ENCODE data around the gene EPB41. TPM values are rescaled to one million over a fixed set of nuclear protein-coding genes. Genes with fewer than 3 reads are reported as not detected.
"Not testable (repeated sequence)": the region's sequence is repeated elsewhere in the genome, so short reads cannot be mapped to it uniquely, and the experiment has no call there.

Gene EPB41
- total RNA-seq, 1 donor from 2014 or later = 33.0 TPM

DNA sequence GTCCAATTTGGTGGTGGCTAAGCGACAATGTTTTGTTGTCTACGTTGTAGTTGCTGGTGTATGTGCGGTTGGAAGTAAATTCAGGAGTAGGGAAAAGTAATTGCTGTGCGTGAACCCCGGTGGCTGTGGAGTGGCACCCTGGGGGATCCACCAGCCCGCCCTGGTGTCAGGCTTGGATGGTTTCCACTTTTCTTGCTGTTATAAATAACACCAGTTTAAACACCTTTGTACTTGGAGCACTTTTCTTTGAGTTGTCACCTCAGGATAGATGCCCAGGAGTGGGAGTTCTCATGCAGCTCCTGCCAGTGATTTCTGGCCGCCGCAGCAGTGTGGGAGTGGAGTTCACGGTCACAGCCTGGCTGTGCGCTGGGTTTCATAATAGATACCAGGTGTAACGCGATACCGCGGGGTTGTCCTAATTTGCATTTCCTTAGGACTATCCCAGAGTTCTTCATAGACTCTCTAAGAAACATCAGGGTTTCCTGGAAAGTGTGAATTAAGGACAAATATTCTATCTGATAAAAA, 222.1 kb downstream of the EPB41 start:
- peak; percentile 43 for ATAC-seq

DNA sequence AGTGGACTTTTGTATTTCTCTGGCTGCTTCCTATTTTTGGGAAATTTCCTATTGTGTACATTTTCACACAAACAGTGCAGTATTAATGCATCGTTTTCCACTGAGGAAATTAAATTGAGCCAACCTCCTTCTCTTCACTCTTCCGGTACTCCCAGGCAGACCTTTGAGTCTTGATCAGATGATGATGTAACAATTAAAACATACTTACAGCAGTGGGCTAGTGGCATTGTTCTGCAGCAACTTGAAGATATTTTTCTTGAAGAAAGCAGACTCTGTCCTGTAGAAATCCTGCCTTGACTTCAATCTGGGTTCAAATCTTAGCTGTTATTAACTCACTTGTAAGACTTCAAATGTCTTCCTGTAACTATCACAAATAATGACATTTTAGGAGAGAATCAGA, 228.3 kb downstream of the EPB41 start:
- no peak for ATAC-seq

DNA sequence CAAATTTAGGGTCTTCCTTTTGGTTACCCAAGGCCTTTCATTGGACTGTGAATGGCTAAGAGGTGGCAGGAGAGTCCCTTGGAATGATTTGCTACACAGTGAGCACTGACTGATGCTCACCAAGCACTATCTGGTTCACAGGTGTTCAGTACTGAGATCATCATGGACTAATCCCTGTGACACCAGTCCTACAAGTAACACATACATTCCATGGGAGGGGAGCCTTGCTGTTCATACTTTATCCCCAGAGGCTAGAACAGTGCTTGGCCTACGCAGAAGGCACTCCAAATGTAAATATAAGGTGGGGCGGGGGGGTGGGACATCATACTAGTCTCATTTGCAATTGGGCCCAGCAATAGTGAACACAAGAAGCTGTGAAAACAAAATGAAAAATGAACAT, 229.8 kb downstream of the EPB41 start:
- peak; percentile 82 for ATAC-seq

DNA sequence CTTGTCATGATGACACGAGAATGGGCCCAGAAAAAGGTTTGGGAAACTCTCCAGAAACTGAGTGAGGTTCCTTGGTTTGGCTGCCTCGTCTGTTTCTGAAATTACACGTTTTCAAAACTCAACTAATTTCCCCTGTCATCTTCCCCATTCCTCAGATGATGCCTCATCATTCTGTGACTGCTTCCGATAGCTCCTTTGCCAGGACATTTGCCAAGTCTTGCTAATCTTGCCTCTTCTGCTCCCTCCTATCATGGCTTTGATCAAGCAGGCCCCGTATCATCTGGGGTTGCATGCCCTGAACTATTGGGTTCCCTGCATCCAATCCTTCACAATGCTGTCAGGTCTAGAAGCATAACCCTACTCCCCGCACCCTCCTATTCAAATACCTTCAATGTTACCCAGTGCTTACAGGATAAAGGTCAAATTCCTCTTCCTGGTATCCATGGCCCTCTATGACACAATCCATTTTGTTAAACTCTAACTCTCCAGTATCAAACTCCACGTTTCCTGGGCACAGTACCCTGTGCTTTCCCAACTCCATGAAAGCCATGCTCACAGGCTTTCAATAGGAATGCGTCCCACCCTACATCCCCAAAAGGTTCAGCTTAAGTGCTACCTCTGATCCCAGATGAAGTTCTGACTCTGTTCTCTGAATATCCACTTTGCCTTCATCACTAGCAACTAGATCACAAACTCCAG, 231.5 kb downstream of the EPB41 start:
- peak; percentile 24 for ATAC-seq

DNA sequence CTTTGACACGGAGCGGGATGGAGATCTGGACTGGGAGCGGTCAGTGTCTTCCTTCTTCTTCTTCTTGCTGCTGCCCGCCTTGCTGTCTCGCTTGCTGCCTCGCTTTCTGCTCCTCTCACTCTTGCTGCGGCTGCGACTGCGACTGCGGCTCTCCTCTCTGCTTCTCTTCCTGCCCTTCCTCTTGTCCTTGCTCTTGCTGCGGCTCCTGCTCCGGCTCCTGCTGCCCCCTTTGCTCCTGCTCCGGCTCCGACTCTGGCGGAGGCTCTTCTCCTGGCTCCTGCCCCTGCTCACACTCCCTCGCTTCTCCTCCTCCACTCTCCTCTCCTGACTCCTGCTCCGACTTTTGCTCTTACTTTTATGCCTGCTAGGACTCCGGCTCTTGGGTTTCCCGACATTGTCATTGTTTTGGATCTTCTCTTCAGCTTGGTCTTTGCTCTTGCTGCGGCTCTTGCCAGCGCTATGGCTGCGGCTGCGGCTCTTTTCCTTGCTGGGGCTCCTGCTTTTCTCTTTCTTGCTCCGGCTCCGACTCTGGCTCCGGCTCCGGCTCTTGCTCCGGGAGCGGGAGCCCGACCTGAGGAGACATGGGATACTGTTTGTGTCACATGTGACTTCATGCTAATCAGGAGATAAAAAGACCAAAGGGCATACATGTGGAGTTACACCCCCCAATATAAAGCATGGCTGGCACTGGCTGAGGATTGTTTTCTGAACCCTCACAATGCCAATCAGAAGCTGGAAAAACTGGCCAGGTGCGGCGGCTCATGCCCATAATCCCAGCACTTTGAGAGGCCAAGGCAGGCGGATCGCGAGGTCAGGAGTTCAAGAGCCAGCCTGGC, 234.5 kb downstream of the EPB41 start:
- ATAC-seq = no peak

DNA sequence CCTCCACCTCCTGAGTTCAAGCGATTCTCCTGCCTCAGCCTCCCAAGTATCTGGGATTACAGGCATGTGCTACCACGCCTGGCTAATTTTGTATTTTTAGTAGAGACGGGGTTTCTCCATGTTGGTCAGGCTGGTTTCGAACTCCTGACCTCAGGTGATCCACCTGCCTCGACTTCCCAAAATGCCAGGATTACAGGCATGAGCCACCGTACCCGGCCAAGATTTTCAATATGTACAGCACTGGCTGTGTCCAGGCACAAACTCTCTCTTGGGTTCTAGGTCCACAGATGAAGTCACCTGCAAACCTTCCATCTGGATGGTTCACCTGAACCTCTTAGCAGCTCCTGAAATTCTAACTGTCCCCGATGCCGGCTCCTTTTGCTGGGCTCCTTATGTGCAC, 236.0 kb downstream of the EPB41 start:
- ATAC-seq = not testable (repeated sequence)

DNA sequence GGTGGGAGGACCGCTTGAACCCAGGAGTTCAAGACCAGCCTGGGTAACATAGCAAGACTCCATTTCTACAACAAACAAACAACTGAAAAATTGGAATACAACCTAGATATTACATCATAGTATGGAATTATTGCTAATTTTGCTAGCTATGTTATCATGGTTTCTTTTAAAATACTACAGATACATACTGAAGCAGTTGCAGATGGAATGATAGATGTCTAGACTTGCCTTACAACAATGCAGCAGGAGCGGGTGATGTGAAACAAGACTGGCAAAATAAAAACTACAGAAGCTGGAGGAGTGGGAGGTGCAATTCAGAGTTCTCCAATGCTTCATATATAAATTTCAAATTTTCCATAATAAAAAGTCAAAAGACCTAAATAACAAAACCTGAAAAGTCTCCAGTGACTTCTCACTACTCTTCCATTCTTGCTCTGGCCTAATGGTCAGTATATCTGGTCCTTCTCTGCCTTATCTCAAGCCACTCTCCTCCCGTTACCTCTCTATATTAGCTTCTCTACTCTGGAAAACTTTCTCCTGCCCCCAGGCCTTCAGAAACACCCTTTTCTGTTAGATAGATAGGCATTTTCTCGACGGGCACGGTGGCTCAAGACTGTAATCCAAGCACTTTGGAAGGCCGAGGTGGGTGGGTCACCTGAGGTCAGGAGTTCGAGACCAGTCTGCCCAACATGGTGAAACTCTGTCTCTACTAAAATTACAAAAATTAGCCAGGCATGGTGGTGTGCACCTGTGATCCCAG, 237.9 kb downstream of the EPB41 start:
- ATAC-seq = no peak

DNA sequence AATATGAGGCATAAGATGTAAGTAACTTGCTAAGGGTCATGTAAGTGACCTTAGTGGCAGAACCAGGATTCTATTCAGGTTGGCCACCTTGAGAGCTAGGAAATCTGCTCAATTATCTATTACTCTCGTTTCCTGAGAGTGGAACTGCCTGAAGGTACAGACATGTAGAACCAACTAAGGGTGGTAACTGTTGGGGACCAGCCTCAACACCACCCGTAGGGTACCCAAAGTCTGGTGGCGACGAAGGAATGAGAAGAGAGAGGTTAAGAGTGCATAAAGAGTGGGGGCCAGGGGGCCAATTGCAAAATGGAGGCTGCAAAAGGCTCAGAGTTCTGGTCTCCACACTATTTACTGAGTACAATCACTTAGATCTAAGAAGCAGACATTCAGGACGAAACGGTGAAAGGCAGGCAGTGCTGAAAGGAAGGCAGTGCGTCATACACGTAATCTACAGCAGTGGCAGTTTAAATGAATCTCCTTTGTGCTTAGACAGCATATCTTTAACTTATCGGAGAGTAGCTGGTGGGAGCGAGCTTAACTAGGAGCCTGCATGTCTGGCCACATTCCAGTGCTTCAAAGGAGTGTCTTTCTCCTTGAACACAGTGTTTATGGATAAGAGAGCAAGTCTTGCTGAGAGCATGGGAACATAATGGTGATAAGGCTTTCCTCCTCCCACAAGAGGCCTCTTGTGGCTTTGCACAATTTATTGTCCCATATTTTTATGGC, 242.3 kb downstream of the EPB41 start:
- ATAC-seq = no peak

DNA sequence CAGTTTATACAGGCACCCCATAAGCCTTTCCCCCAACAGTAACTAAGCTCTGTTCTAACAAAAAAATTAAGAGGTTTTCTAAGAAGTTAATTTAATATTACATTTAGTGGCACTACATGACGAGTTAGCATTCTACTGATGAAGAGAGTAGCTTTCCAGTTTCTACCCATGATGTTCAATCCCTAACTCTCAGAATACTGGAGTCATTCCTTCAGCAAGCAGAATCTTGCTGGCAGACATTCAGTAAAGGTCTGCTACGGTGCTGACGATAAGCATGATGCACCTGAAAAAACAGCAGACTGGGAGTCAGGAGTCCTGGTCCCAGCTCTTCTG, 242.9 kb downstream of the EPB41 start:
- no peak for ATAC-seq

DNA sequence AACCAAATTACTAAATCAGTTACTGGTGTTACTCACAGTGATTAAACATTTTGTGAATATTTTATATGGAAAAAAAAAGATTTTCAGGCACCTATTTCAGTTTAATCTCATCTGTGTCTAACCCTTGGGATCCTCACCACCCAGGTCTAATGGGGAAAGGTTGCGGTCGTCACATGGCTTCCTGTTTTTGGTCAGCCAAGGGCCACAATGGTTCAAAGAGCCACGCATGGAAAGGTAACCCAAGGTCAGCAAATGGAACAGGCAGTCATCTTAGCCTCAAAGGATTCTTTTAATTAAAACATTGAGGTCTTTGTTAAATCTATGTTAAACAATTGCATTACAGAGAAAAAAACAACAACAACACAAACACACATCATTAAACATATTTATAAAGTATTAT, 245.4 kb downstream of the EPB41 start:
- ATAC-seq = no peak

DNA sequence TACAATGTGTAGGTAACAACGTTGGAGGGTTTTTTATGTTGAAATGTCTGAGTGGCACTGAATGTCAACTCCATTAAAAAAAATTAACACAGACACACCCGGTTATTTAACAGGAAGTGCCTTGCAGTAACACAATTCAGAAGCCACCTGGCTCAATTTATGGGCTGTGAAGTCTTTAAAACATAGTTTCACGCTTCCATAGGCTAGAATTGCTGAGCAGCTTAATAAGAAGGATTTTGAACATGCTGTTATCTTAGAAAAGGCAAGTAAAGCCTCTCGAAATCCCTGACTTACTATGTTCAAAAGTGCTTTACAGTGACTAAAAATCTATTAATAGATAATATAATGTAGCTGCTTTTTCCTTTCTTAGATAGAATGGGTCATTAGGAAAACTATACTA, 247.7 kb downstream of the EPB41 start:
- no peak for ATAC-seq

DNA sequence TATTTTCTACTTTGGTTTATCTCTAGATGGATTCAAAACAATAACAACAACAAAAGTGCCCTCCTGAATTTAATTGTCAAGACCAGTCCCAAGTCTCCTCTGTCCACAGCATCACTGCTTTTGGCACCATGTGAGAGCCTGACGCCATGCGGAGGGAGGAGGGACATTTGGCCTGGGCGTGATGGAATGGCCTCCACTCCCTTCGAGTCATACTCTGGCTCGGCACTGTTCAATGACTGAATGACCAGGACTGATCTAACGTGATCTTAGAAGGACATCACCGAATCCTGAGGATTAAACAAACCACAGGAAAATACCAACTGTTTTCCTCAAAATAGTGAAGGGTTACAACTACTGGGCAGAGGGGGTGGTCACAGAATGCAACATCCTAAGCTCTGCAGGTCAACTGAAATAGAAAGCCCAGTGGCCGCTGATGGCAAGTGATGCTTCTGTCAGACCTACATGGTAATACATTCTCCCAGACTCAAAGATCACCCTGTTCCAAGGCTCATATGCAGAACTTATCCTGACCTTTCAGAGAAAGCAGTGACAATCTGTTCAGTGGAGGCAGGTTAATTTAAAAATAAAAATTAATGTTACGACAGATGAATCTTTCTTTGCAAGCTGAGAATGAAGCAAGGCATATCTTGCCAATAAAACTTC, 248.2 kb downstream of the EPB41 start:
- peak; percentile 72 for ATAC-seq

DNA sequence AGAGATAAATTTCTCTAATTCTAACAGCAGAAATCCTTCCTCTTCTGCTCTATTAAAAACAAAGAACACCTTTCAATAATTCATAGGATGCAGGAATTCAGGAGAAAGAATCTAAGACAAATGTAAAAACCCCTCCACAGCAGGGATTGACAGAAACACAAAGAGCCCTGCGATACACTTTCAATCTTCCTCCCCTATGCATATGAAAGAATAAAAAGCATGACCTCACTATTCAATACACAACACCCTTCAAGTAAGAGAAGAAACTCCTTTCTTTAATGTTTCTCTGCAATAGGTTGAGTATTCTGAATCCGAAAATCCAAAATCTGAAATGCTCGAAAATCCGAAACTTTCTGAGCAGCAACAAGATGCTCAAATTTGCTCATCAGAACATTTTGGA, 250.2 kb downstream of the EPB41 start:
- no peak for ATAC-seq

DNA sequence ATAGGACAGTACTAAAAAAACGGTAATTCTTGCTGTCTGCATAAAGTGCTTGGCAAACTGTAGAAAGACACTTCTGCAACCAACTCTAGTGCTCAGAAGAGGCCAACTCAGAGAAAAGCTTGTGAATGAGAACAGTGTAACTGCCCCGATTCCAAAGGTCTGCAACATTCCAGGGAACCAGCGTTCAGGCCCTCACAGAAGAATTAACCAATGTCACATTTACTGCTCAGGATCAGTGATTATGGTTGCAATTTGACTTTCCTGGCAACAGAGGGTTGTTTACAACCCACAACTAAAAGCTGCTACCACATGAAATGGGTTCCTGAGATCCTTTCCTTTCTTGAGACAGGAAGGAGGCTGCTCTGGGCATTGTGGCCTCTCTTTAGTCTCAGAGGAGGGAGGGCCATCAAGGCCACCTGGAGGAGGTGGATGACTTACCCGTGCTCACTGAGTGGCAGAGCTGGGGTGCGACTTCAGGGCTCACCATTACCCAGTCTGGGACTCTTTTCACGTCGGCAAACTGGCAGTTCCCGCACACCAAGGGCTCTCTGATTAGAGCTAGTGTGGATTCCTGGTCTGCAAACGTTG, 252.0 kb downstream of the EPB41 start:
- no peak for ATAC-seq

DNA sequence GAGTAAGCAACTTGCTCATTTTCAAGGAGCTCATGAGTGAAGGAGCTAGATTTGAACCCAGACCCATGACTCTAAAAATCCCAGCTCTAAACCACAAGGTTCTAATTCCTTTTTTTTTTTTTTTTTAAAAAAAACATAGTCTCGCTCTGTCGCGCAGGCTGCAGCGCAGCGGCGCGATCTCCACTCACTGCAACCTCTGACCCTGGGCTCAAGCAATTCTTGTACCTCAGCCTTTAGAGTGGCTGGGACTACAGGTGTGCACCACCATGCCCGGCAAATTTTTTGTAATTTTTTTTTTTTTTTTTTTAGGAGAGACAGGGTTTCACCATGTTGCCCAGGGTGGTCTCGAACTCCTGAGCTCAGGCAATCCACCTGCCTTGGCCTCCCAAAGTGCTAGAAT, 253.5 kb downstream of the EPB41 start:
- ATAC-seq = no peak

Other genes with a start within 250 kb of the EPB41 start
- 11.1 TPM for gene GMEB1, start 245.8 kb upstream of the EPB41 start, total RNA-seq
- 61.2 TPM for gene YTHDF2, start 177.6 kb upstream of the EPB41 start, total RNA-seq
- gene OPRD1, start 102.4 kb upstream of the EPB41 start, total RNA-seq = not detected
- gene TMEM200B, start 209.3 kb downstream of the EPB41 start, total RNA-seq = 1.4 TPM